ENCODE data around the gene ATP9B. TPM values are rescaled to one million over a fixed set of nuclear protein-coding genes. Genes with fewer than 3 reads are reported as not detected.
"Not testable (repeated sequence)": the region's sequence is repeated elsewhere in the genome, so short reads cannot be mapped to it uniquely, and the experiment has no call there.

The ATP9B gene
- total RNA-seq, 1 donor from 2014 or later: 13.7 TPM

- ATAC-seq (ENCODE audit: poor library complexity): no peak
- DNase-seq: no peak
- intact Hi-C loops (cut with DNase I): no loop called here
Measured at GRCh38 chr18:79117788-79118187, 48.6 kb downstream of the ATP9B start.

DNA sequence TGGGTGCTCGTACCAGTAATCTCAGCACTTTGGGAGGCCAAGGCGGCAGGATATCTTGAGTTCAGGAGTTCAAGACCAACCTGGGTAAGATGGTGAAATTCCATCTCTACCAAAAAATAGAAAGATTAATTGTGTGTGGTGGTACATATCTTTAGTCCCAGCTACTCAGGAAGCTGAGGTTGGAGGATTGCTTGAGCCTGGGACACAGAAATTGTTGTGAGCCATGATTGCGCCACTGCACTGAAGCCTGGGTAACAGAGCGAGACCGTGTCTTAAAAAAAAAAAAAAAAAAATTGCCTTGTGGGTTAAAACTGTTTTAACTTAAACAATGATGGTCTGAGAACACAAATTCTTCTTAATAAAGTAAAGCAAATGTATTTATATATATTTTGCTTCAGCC lies 49.6 kb downstream of the ATP9B start:
- DNase-seq (no peak), ATAC-seq (ENCODE audit: poor library complexity) (no peak)
- intact Hi-C loops (cut with DNase I): no loop called here

DNA sequence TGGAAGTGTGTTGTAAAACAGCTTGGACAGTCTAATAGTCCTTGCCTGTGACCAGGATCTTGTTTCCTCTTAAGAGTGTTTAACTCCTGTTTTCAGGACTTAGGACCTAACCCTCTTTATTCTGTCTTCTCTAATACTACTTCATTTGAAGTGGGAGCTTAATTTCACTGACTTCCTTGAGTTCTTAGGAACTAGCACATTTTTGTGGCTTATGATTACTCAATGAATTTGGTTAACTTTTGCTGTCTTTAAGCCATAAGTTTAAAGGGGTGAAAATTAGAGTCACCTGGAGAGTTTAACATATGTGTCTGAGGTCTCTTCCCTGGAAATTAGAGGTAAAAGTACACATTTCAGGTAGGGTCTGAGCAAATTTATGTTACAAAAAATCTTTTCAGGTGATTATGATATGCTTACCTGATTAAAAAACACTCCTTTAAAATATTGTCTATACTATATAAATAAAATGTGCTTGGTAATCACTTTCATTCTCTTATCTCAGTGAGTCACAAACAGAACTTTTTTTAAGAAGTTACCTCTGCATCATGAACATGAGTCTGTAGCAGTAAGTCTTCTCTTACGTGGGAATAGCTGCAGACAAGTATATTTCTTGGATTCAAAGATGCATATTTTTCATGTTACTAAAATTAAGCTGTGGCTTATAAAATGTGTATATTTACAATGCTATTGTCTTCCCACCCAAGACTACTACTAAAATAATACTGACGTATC lies 52.7 kb downstream of the ATP9B start:
- ATAC-seq (ENCODE audit: poor library complexity): no peak
- intact Hi-C loops (cut with DNase I): no loop called here
- DNase-seq: no peak

GRCh38 chr18:79123948-79124347 lies 54.8 kb downstream of the ATP9B start:
- intact Hi-C loops (cut with DNase I): no loop called here
- ATAC-seq (ENCODE audit: poor library complexity) (no peak), DNase-seq (no peak)

- intact Hi-C loops (cut with DNase I): no loop called here
- ATAC-seq (ENCODE audit: poor library complexity): no peak
Measured at GRCh38 chr18:79129120-79129519, 59.9 kb downstream of the ATP9B start.

GRCh38 chr18:79133724-79134123 lies 64.5 kb downstream of the ATP9B start:
- ATAC-seq (ENCODE audit: poor library complexity): no peak
- peak; percentile 50 for DNase-seq
- intact Hi-C loops (cut with DNase I): no loop called here

More at GRCh38 chr18:79129120-79129519, 59.9 kb downstream of the ATP9B start:
- no peak for DNase-seq

- intact Hi-C loops (cut with DNase I): no loop called here
- ATAC-seq (ENCODE audit: poor library complexity) (no peak), DNase-seq (no peak)
Measured at GRCh38 chr18:79135924-79136323, 66.7 kb downstream of the ATP9B start.

DNA sequence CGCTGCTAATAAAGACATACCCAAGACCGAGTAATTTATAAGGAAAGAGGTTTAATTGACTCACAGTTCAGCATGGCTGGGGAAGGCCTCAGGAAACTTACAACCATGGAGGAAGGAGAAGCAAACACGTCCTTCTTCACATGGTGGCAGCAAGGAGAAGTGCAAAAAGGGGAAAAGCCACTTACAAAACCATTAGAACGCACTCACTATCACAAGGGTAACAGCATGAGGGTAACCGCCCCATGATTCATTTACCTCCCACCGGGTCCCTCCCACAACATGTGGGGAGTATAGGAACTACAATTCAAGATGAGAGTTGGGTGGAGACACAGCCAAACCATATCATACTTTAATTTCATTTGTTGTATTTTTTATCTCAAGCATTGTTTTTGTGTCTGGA lies 67.5 kb downstream of the ATP9B start:
- intact Hi-C loops (cut with DNase I): no loop called here
- no peak for ATAC-seq (ENCODE audit: poor library complexity)
- no peak for DNase-seq

GRCh38 chr18:79139206-79139605 lies 70.0 kb downstream of the ATP9B start:
- DNase-seq (no peak), ATAC-seq (ENCODE audit: poor library complexity) (no peak)
- intact Hi-C loops (cut with DNase I): no loop called here

GRCh38 chr18:79147014-79147413 lies 77.8 kb downstream of the ATP9B start:
- no peak for ATAC-seq (ENCODE audit: poor library complexity)
- intact Hi-C loops (cut with DNase I): no loop called here
- DNase-seq: no peak

DNA sequence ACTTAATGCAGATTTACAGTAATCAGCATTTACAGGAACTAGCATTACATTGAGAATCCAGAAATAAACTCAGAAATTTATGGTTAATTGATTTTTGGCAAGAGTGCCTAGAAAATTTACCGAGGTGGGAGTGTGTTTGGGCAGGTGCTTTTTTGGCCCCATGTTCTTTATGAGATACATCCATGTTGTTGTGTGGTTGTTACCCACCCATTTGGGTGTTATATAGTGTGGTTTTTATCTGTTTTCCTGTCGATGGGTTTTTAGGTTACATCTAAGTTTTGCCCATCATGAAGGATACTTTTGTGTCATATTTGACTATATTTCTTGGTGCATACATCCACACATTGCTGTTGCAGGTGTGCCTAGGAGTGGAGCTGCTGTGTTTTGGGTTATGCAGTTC lies 82.0 kb downstream of the ATP9B start:
- ATAC-seq (ENCODE audit: poor library complexity): no peak
- intact Hi-C loops (cut with DNase I): no loop called here
- DNase-seq: no peak

DNA sequence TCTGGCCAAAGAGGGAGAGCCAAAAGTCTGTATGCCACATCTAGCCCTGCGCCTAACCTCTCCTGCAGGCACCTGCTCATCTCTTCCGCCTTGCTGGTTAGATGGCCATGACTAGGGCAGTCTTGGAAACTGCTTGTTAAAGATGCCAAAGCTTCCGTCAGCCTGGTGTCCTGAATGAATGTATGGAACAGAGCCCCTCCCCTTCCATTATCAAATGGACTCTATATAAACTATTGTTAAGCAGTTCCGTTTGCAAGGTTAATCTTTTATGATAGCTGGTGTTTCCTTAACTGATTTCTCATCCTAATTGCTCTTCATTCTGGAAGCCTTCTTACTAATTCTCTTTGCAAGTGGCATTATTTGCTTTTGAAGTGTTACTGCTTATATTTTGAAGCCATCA lies 87.1 kb downstream of the ATP9B start:
- intact Hi-C loops (cut with DNase I): no loop called here
- ATAC-seq (ENCODE audit: poor library complexity): no peak
- DNase-seq: no peak

- no peak for ATAC-seq (ENCODE audit: poor library complexity)
- intact Hi-C loops (cut with DNase I): no loop called here
- DNase-seq: no peak
Measured at GRCh38 chr18:79164706-79165105, 95.5 kb downstream of the ATP9B start.

DNA sequence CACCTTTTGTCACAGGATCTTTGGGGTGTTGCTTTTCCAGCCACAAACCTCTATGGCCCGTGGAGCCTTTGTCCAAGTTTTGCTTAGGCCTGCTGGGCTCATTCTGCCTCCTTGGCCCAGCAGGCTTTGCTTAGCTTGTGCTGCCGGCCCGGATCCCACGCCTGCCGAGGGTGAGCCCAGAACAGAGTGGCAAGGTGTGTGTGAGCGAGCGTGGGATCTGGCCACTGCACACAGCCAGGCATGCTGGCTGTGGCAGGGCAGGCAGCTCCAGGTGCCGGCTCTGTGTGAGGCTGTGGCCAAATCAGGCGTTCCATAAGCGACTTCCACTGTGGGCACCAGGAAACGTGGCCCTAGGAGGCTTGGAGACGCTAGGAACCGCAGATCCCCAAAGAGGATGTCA lies 97.5 kb downstream of the ATP9B start:
- no peak for ATAC-seq (ENCODE audit: poor library complexity)
- intact Hi-C loops (cut with DNase I): no loop called here
- DNase-seq: no peak

GRCh38 chr18:79167526-79168190 lies 98.5 kb downstream of the ATP9B start:
- DNase-seq (peak; percentile 84), ATAC-seq (ENCODE audit: poor library complexity) (peak; percentile 98)
- intact Hi-C loops (cut with DNase I): no loop called here

- intact Hi-C loops (cut with DNase I): no loop called here
- DNase-seq (peak; percentile 40), ATAC-seq (ENCODE audit: poor library complexity) (peak; percentile 65)
Measured at GRCh38 chr18:79169958-79170555, 100.9 kb downstream of the ATP9B start.

DNA sequence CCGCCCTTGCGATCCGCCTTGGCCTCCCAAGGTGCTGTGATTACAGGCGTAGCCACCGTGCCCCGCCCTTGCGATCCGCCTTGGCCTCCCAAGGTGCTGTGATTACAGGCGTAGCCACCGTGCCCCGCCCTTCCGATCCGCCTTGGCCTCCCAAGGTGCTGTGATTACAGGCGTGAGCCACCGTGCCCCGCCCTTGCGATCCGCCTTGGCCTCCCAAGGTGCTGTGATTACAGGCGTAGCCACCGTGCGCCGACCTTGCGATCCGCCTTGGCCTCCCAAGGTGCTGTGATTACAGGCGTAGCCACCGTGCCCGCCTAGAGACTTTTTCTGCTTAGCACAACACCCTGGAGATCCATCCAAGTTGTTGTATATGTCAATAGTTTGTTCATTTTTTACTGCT lies 103.1 kb downstream of the ATP9B start:
- ATAC-seq (ENCODE audit: poor library complexity); DNase-seq; intact Hi-C loops (cut with DNase I): not testable (repeated sequence)

DNA sequence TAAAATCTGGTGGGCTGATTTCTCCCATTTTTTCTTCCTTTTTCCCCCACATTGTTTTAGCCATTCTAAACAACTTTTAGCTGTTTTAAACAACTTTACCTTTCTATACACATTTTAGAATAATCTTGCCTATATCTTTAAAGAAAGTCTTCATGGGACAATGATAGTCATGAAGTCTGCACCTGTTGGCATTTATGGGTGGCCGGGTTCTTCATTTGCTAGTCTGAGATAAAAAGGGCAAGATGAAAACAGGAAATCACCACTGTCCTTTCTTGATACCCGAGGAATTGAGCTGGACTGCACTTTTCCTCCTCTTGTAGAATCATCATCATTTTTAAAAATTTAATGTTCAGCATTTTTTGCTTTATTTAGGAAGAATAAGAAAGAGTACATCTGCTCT lies 104.5 kb downstream of the ATP9B start:
- intact Hi-C loops (cut with DNase I): no loop called here
- no peak for ATAC-seq (ENCODE audit: poor library complexity)
- DNase-seq: no peak

GRCh38 chr18:79178113-79178531 lies 108.9 kb downstream of the ATP9B start:
- peak; percentile 85 for ATAC-seq (ENCODE audit: poor library complexity)
- no peak for DNase-seq
- intact Hi-C loops (cut with DNase I): no loop called here

GRCh38 chr18:79182047-79182713 lies 113.0 kb downstream of the ATP9B start:
- intact Hi-C loops (cut with DNase I): no loop called here
- no peak for ATAC-seq (ENCODE audit: poor library complexity)
- DNase-seq: no peak

All from Right ventricle myocardium superior (tissue), 1 donor.